Hepatocyte (in vitro differentiated cells): ENCODE results near the gene ICAM4. TPM values are rescaled to one million over a fixed set of nuclear protein-coding genes. Genes with fewer than 3 reads are reported as not detected.

Source experiments
- DNase-seq: peaks from one replicate; pipeline ENCODE4 v3.0.0-alpha.2; 2016; ENCODE audit warnings: low spot score
- H2AFZ ChIP-seq: fragments of 200-600 bp; sonication (generic); 2 replicates; pipeline ENCODE4 v1.6.0; 2016; ENCODE audit warnings: antibody characterized with exemption, mild to moderate bottlenecking
- H3K27ac ChIP-seq: fragments of 200-600 bp; sonication (generic); 2 replicates; pipeline ENCODE4 v1.5.1; 2016; ENCODE audit warnings: mild to moderate bottlenecking
- H3K27me3 ChIP-seq: fragments of 200-600 bp; sonication (generic); 2 replicates; pipeline ENCODE4 v1.6.1; 2016
- H3K36me3 ChIP-seq: fragments of 200-600 bp; sonication (generic); replicated peaks from 2 replicates; pipeline ENCODE4 v1.5.1; 2016; ENCODE audit warnings: low read depth; ENCODE audit not compliant: insufficient read depth
- H3K4me1 ChIP-seq: fragments of 200-600 bp; sonication (generic); 2 replicates; pipeline ENCODE4 v1.5.1; 2016; ENCODE audit warnings: mild to moderate bottlenecking, moderate library complexity; ENCODE audit not compliant: insufficient read depth
- H3K4me2 ChIP-seq: fragments of 200-600 bp; sonication (generic); 2 replicates; pipeline ENCODE4 v1.6.0; 2016
- H3K4me3 ChIP-seq: fragments of 200-600 bp; sonication (generic); 2 replicates; pipeline ENCODE4 v1.5.1; 2016; ENCODE audit warnings: mild to moderate bottlenecking
- H3K79me2 ChIP-seq: fragments of 200-600 bp; sonication (generic); 2 replicates; pipeline ENCODE4 v1.6.0; 2017; ENCODE audit warnings: mild to moderate bottlenecking
- H3K9me2 ChIP-seq: fragments of 200-600 bp; sonication (generic); replicated peaks from 2 replicates; pipeline ENCODE4 v1.6.0; 2017; ENCODE audit warnings: mild to moderate bottlenecking; ENCODE audit not compliant: insufficient read depth
- H3K9me3 ChIP-seq: fragments of 200-600 bp; sonication (generic); 2 replicates; pipeline ENCODE4 v1.5.1; 2016; ENCODE audit warnings: low read depth, mild to moderate bottlenecking
- H4K20me1 ChIP-seq: fragments of 200-600 bp; sonication (generic); 2 replicates; pipeline ENCODE4 v1.6.0; 2016; ENCODE audit warnings: mild to moderate bottlenecking; ENCODE audit not compliant: insufficient read depth, poor library complexity, severe bottlenecking
- CTCF ChIP-seq: fragments of 200-600 bp; sonication (generic); IDR thresholded peaks from 2 replicates; pipeline ENCODE4 v1.5.1; 2016; ENCODE audit warnings: antibody characterized with exemption, mild to moderate bottlenecking; ENCODE audit not compliant: poor library complexity
- EZH2 ChIP-seq: fragments of 200-600 bp; sonication (generic); IDR thresholded peaks from 2 replicates; pipeline ENCODE4 v1.6.1; 2016; ENCODE audit warnings: antibody characterized with exemption, mild to moderate bottlenecking, borderline replicate concordance
- EZH2phosphoT487 ChIP-seq: fragments of 200-600 bp; sonication (generic); IDR thresholded peaks from one replicate; pipeline ENCODE4 v1.6.1; 2018; ENCODE audit warnings: antibody characterized with exemption, mild to moderate bottlenecking, low read depth, moderate library complexity; ENCODE audit not compliant: unreplicated experiment, severe bottlenecking
- WGBS: methylation state at CpG from one replicate; pipeline ENCODE4 v1.1.6; 2016; ENCODE audit warnings: low lambda C conversion rate; ENCODE audit errors: missing lambda C conversion rate; 5-methylcytosine and 5-hydroxymethylcytosine counted together
- polyA plus RNA-seq: library from polyadenylated mRNA; unstranded; fragments of >200 nt; fragmentation: Nextera tagmentation; extraction: Ambion mirVana; gene quantifications from 2 replicates; pipeline ENCODE4 v1.2.1, GENCODE V29; 2016
- total RNA-seq: library from RNA; depleted of rRNA; stranded (reverse); fragments of >200 nt; gene quantifications from 2 replicates; pipeline ENCODE4 v1.2.3, GENCODE V29; 2014

The ICAM4 gene
- total and polyA plus RNA-seq, 2 experiments from 2014 or later = 1.6 to 4.5 TPM

- WGBS = 98% methylated on average over 41 of the region's 41 CpGs
- TF ChIP-seq EZH2 = no peak
- no peak for TF ChIP-seq EZH2phosphoT487
- TF ChIP-seq CTCF = no peak
- H4K20me1 ChIP-seq = peaks cover 22% of the 10 kb centered on the region
- H2AFZ ChIP-seq = no peak overlapping the region
- H3K27ac ChIP-seq = no peak overlapping the region
- H3K9me3 ChIP-seq = no peaks in the 10 kb centered on the region
- H3K4me3 ChIP-seq = no peak overlapping the region
- no peaks in the 10 kb centered on the region for H3K36me3 ChIP-seq
- H3K27me3 ChIP-seq = no peaks in the 10 kb centered on the region
- no peak overlapping the region for H3K4me2 ChIP-seq
- no peak for DNase-seq
- peaks cover 42% of the 10 kb centered on the region for H3K79me2 ChIP-seq
- H3K9me2 ChIP-seq = no peaks in the 10 kb centered on the region
- peaks cover 8% of the 10 kb centered on the region for H3K4me1 ChIP-seq
These were observed 42.0 kb downstream of the ICAM4 start for GRCh38 chr19:10328558-10329429.

- Histone ChIP-seq H3K4me2 (no peak overlapping the region), H3K4me3 (no peak overlapping the region), H4K20me1 (peaks cover 22% of the 10 kb centered on the region), H3K27me3 (no peaks in the 10 kb centered on the region), H3K4me1 (peaks cover 8% of the 10 kb centered on the region), H2AFZ (no peak overlapping the region), H3K27ac (no peak overlapping the region), H3K9me2 (no peaks in the 10 kb centered on the region), H3K79me2 (peaks cover 42% of the 10 kb centered on the region), H3K36me3 (no peaks in the 10 kb centered on the region), H3K9me3 (no peaks in the 10 kb centered on the region)
- no peak for DNase-seq
- no peak for TF ChIP-seq CTCF
- 96% methylated on average over 13 of the region's 13 CpGs for WGBS
These were observed 42.8 kb downstream of the ICAM4 start for GRCh38 chr19:10329555-10329954.

- Histone ChIP-seq H3K4me1 (peaks cover 8% of the 10 kb centered on the region), H3K79me2 (peaks cover 42% of the 10 kb centered on the region), H4K20me1 (peaks cover 22% of the 10 kb centered on the region), H3K36me3 (no peaks in the 10 kb centered on the region), H3K9me2 (no peaks in the 10 kb centered on the region), H2AFZ (peak overlapping the region; percentile 49), H3K9me3 (no peaks in the 10 kb centered on the region), H3K27me3 (no peaks in the 10 kb centered on the region), H3K27ac (peak overlapping the region; percentile 93), H3K4me3 (peak overlapping the region; percentile 80), H3K4me2 (peak overlapping the region; percentile 95)
- TF ChIP-seq EZH2phosphoT487 (no peak), CTCF (peak; percentile 4)
- DNase-seq = peak; percentile 67
- WGBS = 41% methylated on average over 18 of the region's 18 CpGs
These were observed 45.6 kb downstream of the ICAM4 start for GRCh38 chr19:10332158-10332964.
